Measurements from ENCODE around the gene FPR3.
"Not testable (repeated sequence)": the region's sequence is repeated elsewhere in the genome, so short reads cannot be mapped to it uniquely, and the experiment has no call there.

FPR3 gene

GRCh38 chr19:51794885-51795490 is at the start of gene FPR3:
Gene FPR3 (plus strand): TSS chr19:51795157. CDS start chr19:51823749, 28,592 bp downstream.
- DNase-seq, result no peak

GRCh38 chr19:51746731-51747130 is 48.2 kb upstream of the FPR3 start:
- DNase-seq, result no peak

GRCh38 chr19:51749979-51750378 is 45.0 kb upstream of the FPR3 start:
- no peak for DNase-seq

GRCh38 chr19:51750400-51751094 is 44.4 kb upstream of the FPR3 start:
- DNase-seq, result no peak

DNA sequence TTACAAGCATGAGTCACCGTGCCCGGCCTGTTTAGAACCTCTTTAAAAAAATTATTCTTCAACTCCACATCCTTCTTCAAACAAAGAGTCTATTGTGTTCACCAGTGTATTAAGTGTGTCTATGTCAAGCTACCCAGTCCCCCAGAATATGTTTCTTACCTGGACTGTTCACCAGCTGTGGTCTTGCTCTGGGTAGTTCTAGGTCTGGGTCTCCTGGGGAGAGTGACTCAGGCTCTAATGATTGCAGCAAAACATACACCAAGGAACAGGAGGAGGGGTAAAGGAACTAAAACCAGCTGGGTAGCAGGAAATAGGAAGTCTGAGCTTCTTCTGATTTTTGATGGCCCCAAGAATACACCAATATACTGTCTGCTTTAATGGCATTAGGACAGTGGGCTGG is 43.3 kb upstream of the FPR3 start, which contains the start of gene FPR1:
Gene FPR1 (minus strand): TSS at position 224 of the 400 bp plus-strand sequence. CDS start 4,884 bp downstream, outside the sequence.
- no peak for DNase-seq

GRCh38 chr19:51754109-51754508 is 40.8 kb upstream of the FPR3 start:
- DNase-seq, result no peak

GRCh38 chr19:51754770-51755169 is 40.2 kb upstream of the FPR3 start:
- DNase-seq, result no peak

DNA sequence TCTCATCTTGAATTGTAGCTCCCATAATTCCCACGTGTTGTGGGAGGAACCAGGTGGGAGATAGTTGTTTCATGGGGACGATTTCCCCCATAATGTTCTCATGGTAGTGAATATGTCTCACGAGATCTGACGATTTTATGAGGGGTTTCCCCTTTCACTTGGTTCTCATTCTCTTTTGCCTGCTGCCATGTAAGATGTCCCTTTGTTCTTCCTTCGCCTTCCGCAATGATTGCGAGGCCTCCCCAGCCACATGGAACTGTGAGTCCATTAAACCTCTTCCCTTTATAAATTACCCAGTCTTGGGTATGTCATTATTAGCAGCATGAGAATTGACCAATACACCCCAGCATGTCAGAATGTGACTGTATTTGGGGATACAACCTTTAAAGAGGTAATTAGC is 39.4 kb upstream of the FPR3 start:
- DNase-seq, result no peak

GRCh38 chr19:51760697-51761356 is 34.1 kb upstream of the FPR3 start, which contains the start of gene FPR2:
Gene FPR2 (plus strand): TSS chr19:51761180. CDS start chr19:51768659, 7,479 bp downstream.
- no peak for DNase-seq

DNA sequence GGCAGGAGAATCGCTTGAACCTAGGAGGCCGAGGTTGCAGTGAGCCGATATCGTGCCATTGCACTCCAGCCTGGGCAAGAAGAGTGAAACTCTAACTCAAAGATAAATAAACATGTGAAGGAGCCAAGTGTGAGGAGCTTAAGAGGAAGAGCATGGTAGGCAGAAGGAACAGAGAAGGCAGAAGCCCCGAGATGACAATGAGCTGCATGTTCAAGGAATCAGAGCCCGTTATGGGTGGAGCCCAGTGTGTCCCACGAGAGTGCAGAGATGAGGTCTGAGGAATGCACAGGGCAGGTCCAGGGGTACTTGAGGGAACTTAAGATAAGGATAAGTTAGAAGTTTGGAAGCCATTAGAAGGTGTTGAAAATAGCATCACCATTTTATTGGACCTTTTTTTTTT is 33.3 kb upstream of the FPR3 start:
- no peak for DNase-seq

DNA sequence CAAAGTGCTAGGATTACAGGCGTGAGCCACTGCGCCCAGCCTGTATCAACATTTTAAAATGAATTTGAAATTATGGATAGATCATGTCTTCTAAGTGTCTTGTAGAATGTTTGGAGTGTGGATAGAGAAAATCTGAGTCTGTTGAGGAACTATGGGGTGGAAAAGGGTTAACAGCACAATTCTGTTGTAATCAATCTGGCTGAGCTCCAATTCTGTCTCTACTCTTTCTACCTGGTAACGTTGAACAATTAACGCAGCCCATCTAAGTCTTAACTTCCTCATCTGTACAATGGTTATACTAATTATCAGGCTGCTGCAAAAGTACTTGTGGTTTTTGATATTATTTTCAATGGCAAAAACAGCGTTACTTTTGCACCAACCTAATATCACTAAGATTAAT is 29.9 kb upstream of the FPR3 start:
- no peak for DNase-seq

DNA sequence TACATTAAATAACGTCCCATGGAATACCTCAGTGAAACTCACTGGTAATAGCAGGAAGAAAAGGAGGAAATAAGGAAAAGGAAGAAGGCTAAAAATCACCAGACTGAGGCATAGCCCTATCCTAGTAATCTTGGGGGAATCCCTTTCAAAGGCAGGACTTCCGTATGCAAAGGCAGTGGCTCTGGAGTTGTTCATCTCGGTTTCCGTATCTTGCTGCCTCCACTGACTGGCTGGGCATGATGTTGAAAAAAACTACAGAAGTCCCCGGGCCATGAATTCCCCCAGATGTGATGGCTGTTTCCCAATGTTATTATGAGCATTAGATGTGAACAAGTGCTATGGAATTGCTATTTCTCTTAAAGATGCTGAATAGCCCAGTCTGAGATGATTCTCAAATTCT is 28.5 kb upstream of the FPR3 start:
- no peak for DNase-seq

DNA sequence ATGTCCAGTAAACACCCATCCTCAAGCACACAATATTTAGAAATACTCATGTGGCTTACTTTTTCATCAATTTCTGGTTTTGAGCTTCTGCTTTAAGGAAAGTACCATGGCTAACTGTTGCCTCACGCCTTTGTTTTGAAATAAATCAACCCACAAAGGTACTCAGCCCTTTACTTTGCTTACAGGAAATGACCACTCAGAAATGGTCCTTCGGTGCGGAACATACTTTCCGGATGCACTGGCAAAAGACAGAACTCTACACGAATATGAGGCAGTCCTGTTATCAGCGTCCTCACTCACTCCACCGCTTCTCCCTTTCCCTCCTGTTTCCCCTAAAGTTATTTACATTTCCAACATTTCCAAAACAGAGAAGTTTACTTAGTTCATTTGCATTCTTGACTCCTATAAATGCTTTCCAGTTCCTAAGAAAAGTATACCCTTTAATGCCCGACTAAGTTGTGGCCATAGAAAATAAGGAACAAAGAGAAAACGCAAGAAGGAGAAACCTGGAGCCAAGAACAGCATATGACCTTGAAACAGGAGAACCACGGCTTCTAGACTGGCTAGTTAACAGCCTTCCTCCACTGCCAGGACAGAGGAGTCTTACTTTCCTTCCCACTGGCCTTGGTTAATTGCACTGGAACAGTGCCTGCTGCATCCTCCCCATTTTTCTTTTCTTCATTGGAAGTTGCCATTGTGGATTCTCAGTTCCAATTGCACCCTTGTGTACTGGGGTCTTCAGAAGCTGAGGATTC is 23.4 kb upstream of the FPR3 start:
- DNase-seq, result no peak

GRCh38 chr19:51772977-51773376 is 22.0 kb upstream of the FPR3 start:
- no peak for DNase-seq

DNA sequence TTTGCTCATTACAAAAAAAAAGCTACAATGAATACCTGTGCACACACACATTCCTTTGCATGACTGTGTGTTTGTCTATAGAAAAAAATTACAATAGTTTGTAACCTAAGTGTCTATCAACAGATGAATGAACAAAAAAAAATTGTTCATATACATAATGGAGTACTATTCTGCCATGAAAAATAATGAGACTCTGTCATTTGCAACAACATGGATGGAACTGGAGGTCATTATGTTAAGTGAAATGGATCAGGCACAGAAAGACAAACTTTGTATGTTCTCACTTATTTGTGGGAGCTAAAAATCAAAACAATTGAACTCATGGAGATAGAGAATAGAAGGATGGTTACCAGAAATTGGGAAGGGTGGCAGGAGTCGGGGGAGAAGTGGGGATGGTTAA is 18.4 kb upstream of the FPR3 start:
- not testable (repeated sequence) for DNase-seq

DNA sequence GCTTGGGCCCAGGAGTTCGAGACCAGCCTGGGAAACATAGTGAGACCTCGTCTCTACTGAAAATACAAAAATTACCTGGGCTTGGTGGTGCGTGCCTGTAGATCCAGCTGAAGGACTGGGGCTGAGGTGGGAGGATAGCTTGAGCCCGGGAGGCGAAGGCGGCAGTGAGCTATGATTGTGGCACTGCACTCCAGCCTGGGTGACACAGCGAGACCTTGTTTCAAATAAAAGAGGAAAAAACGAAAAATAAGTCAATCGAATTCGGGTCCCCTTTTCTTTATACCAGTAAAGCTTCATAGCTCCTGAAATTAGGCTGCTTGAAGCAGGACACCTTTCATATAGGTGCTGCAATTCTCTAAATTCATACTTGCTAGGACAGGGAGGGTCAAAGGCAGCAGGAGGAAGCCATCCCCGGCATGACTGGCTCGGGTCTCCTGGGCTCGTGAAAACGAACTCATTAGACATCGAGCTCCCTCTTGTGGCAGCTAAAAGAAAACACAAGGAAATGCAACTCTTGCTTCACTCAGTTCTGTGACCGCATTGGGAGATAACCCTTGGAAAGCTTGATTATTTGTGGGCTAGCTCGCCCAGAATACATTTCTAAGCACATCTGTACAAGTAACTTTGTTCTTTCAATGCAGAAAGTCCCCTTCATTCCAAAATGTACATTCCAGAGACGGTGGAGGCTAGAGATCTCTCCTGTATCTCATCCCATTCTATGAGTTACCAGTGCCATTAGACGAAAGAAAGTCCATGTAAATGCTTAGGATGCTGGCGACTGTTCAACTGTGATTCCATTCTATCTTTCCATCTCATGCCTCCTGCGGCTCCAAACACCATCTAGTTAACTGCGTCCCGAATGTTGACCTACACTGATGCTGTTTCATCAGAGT is 17.1 kb upstream of the FPR3 start:
- peak; percentile 59 for DNase-seq

- no peak for DNase-seq
Measured at GRCh38 chr19:51779181-51779580, 15.8 kb upstream of the FPR3 start.

DNA sequence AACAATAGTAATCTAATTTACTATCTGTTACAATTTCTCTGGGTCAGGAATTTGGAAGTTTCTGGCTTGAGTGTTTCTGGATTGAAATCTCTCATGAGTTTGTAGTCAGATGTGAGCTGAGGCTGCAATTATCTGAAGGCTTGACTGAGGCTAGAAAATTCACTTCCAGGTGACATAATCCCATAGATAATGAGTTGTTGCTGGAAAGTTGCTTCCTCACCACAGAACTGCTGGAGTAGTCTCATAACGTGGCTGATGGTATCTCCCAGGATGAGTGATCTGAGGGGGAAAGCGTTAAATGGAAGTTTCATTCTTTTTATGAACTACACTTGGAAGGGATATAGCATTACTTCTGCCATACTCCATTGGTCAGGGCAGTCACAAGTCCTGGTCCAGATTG is 15.3 kb upstream of the FPR3 start:
- DNase-seq, result no peak

GRCh38 chr19:51780270-51780669 is 14.7 kb upstream of the FPR3 start:
- DNase-seq, result no peak

DNA sequence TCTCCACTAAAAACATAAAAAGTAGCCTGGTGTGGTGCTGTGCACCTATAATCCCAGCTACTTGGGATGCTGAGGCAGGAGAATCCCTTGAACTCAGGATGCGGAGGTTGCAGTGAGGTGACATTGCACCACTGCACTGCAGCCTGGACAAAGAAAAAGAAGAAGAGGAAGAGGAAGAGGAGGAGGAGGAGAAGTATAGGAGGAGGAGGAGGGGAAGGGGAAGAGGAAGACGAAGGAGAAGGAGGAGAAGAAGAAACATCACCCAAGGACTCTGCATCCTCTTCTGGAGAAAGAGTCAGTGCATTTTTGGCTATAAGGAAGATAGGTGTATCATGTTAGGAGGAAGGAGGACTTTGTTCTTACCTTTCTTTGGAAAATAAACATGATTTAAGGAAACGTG is 13.0 kb upstream of the FPR3 start:
- no peak for DNase-seq

DNA sequence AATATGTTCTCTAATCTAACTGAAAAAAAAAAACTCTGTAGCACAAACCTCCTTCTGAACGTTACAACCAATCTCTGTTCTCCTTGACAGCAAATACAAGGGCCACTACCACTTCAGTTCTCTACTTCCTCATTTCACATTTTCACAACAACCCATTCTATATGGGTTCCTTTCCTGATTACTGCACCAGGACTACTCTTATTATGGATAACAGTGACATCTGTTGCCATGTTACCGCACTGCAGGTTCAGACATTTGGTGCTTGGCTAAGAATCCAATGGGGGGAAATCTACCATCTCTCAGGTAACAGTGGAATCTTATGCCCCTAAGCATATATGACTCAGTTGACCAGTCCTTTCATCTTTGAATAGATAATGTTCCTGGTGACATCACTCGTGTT is 11.6 kb upstream of the FPR3 start:
- peak; percentile 22 for DNase-seq

DNA sequence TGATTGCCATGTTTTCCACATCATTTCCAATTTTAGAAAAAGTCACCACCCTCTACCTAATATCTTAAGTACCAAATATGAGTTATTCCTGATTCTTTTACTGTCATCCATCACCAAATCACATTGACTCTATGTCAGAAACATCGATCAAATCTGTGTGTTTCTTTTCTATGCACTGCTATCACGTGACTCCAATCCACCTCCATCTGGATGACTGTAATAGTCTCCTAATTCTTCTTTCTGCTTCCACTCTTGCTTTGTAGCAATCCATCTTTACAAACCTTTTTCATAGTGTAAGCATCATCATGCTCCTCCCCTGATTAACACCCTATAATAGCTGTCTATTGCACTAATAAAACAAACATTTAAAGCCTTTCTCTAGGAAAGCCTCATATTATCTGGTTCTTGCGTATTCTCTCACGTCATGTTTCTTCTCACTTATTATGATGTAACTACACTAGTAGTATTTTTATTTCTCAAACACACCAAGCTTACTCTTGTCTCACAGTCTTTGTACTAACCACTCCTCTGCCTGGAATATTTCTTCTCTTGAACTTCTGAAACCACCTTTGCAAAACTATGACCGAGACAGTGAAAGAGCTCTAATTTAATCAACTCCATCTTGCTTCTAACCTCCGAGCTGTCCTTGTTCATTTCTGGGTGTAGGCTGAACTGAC is 10.7 kb upstream of the FPR3 start:
- no peak for DNase-seq
